ENCODE results near the gene FAF1. TPM values are rescaled to one million over a fixed set of nuclear protein-coding genes. Genes with fewer than 3 reads are reported as not detected.
A peak's percentile ranks its signal among the peaks of the same experiment; 100 is the strongest.

Gene FAF1
- total and polyA plus RNA-seq, 9 of the 15 experiments (the other 6 are each of a cell fraction or from before 2014, with no cell fraction given) = 48.7 to 225 (median 118) TPM

- TF ChIP-seq, protein P1, sequence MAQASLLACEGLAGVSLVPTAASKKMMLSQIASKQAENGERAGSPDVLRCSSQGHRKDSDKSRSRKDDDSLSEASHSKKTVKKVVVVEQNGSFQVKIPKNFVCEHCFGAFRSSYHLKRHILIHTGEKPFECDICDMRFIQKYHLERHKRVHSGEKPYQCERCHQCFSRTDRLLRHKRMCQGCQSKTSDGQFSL (CRISPR knock-in tag; IDR thresholded peaks at IDR 0.05) = no peak
- TF ChIP-seq, protein P1 (tag; IDR thresholded peaks at IDR 0.05) = no peak; a peak in 1 of 4 replicates
- TF ChIP-seq BRF1 (IDR thresholded peaks at IDR 0.05; ENCODE audit: borderline replicate concordance, extremely low read depth, insufficient read length) (no peak), CEBPG (CRISPR knock-in tag; IDR thresholded peaks at IDR 0.05) (no peak), CEBPG (tag; conservative IDR thresholded peaks at IDR 0.05 in 1 of 2, IDR thresholded peaks at IDR 0.05 in 1 of 2) (no peak), SPI1 (IDR thresholded peaks at IDR 0.05; ENCODE audit: borderline replicate concordance, low read depth, low read length) (no peak), NFE2 (IDR thresholded peaks at IDR 0.05; ENCODE audit: low read depth) (no peak), ZNF12 (CRISPR knock-in tag; IDR thresholded peaks at IDR 0.05) (peak; percentile 60; the same call in 1 of the 2 replicates), RREB1 (CRISPR knock-in tag; IDR thresholded peaks at IDR 0.05) (peak; percentile 66), PREB (CRISPR knock-in tag; IDR thresholded peaks at IDR 0.05) (no peak), ZNF668 (CRISPR knock-in tag; IDR thresholded peaks at IDR 0.05) (no peak), RCOR1 (IDR thresholded peaks at IDR 0.05; ENCODE audit: borderline replicate concordance in 1 of 2, low read depth in 2 of 2, low read length in 2 of 2) (peak in 1 of 2 experiments; percentile 6; a peak in 2 of 4 replicates), NCOR1 (IDR thresholded peaks at IDR 0.05) (peak; percentile 15), STAT5A (IDR thresholded peaks at IDR 0.05; ENCODE audit: borderline replicate concordance, low read length) (no peak; the same call in 1 of the 2 replicates), TAF9B (IDR thresholded peaks at IDR 0.05; ENCODE audit: partially characterized antibody) (no peak), TFE3 (CRISPR knock-in tag; IDR thresholded peaks at IDR 0.05) (no peak), KAT7 (CRISPR knock-in tag; IDR thresholded peaks at IDR 0.05; ENCODE audit: borderline replicate concordance) (peak; percentile 99), POU5F1 (IDR thresholded peaks at IDR 0.05; ENCODE audit: borderline replicate concordance, low read depth, low read length, partially characterized antibody) (no peak)
Observed at GRCh38 chr1:50968158-50968820, 8.2 kb upstream of the FAF1 start (continued).

Measured in K562 (cell line).